C4-2B (cell line): ENCODE data around the gene CREB3.

Experiments
- CTCF ChIP-seq: fragments of 450-650 bp; conservative IDR thresholded peaks from 2 replicates; pipeline ENCODE4 v1.5.1; 2017; ENCODE audit warnings: mild to moderate bottlenecking
- ZFX ChIP-seq: fragments of 450-650 bp; IDR thresholded peaks from 2 replicates; pipeline ENCODE4 v1.6.1; 2017

GRCh38 chr9:35763181-35763580 is 30.7 kb downstream of the CREB3 start:
- TF ChIP-seq CTCF (no peak), ZFX (no peak)
